Measurements from ENCODE around the gene LTA. TPM values are rescaled to one million over a fixed set of nuclear protein-coding genes. Genes with fewer than 3 reads are reported as not detected.

LTA gene
- total RNA-seq, 4 donors from 2014 or later, result not detected

- intact Hi-C loops (cut with DNase I), result loop anchor here (5.0 kb wide), 1 partner anchor 49 kb away; the partner anchor contains the start of gene MICB
- Histone ChIP-seq H3K9me3 (no peaks in the 10 kb centered on the region), H3K27me3 (no peaks in the 10 kb centered on the region), H3K27ac (peak within 1 kb of the TSS; percentile 86 to 91 (median 88)), H3K4me3 (peak within 1 kb of the TSS; percentile 34 to 67 (median 46)), H3K4me1 (peaks cover 12 to 52% (median 17%) of the 10 kb centered on the region in 3 donors), H3K36me3 (peaks cover 0 to 30% (median 3%) of the 10 kb centered on the region in 3 donors)
- TF ChIP-seq CTCF (IDR thresholded peaks at IDR 0.05) (peak; percentile 95 to 99 (median 98)), POLR2A (IDR thresholded peaks at IDR 0.05) (no peak)
- no peak for DNase-seq
- 9 to 13% methylated on average over 8 to 9 of the region's 11 CpGs for WGBS, 2 donors
Observed at GRCh38 chr6:31546339-31546957, 25.6 kb upstream of the LTA start, which contains the start of gene ATP6V1G2. ATP6V1G2 (minus strand) TSS chr6:31546608; CDS start chr6:31546559, 49 bp downstream.

- H3K27ac ChIP-seq, result peak within 1 kb of the TSS; percentile 86 to 91 (median 88)
- H3K4me3 ChIP-seq, result peak within 1 kb of the TSS; percentile 34 to 67 (median 46)
- no peaks in the 10 kb centered on the region for H3K27me3 ChIP-seq
- intact Hi-C loops (cut with DNase I), result loop anchor here (5.0 kb wide), 1 partner anchor 50 kb away; the partner anchor contains the start of gene MICB
- WGBS, 2 donors, result 0 to 1% methylated on average over 19 to 25 of the region's 25 CpGs
- no peaks in the 10 kb centered on the region for H3K9me3 ChIP-seq
- DNase-seq, result peak; percentile 77
- peaks cover 12 to 54% (median 17%) of the 10 kb centered on the region in 3 donors for H3K4me1 ChIP-seq
- peaks cover 0 to 37% (median 3%) of the 10 kb centered on the region in 3 donors for H3K36me3 ChIP-seq
- TF ChIP-seq CTCF (IDR thresholded peaks at IDR 0.05) (peak in 1 of 6 experiments; percentile 27), POLR2A (IDR thresholded peaks at IDR 0.05) (peak in 2 of 4 donors; percentile 23 to 46)
Observed at GRCh38 chr6:31546958-31547726, 24.9 kb upstream of the LTA start, which contains the start of gene NFKBIL1. NFKBIL1 (plus strand) TSS chr6:31547608; CDS start chr6:31547695, 87 bp downstream.

GRCh38 chr6:31547727-31548543, 24.2 kb upstream of the LTA start:
- Histone ChIP-seq H3K27me3 (no peaks in the 10 kb centered on the region), H3K4me1 (peaks cover 7 to 48% (median 13%) of the 10 kb centered on the region in 3 donors), H3K4me3 (peak overlapping the region; percentile 34 to 67 (median 46)), H3K36me3 (peaks cover 0 to 45% (median 3%) of the 10 kb centered on the region in 3 donors), H3K9me3 (no peaks in the 10 kb centered on the region), H3K27ac (peak overlapping the region; percentile 86 to 91 (median 88))
- no peak for TF ChIP-seq CTCF (IDR thresholded peaks at IDR 0.05)
- no peak for TF ChIP-seq POLR2A (IDR thresholded peaks at IDR 0.05)
- WGBS, 2 donors, result 50 to 71% methylated on average over 9 to 14 of the region's 24 CpGs
- no peak for DNase-seq
- intact Hi-C loops (cut with DNase I), result loop anchor here (5.0 kb wide), 1 partner anchor 51 kb away; the partner anchor contains the start of gene MICB

GRCh38 chr6:31548544-31548873, 23.6 kb upstream of the LTA start:
- DNase-seq, result no peak
- Histone ChIP-seq H3K4me3 (peak overlapping the region in 1 of 4 donors; percentile 67), H3K27me3 (no peaks in the 10 kb centered on the region), H3K36me3 (peaks cover 0 to 51% (median 3%) of the 10 kb centered on the region in 3 donors), H3K4me1 (peaks cover 7 to 44% (median 10%) of the 10 kb centered on the region in 3 donors), H3K9me3 (no peaks in the 10 kb centered on the region), H3K27ac (peak overlapping the region; percentile 86 to 91 (median 88))
- no peak for TF ChIP-seq CTCF (IDR thresholded peaks at IDR 0.05)
- TF ChIP-seq POLR2A (IDR thresholded peaks at IDR 0.05), result no peak
- 83 to 94% methylated on average over 2 of the region's 2 CpGs for WGBS, 2 donors
- intact Hi-C loops (cut with DNase I), result loop anchor here (5.0 kb wide), 1 partner anchor 51 kb away; the partner anchor contains the start of gene MICB

Measured in esophagus squamous epithelium (tissue), 5 donors.